ENCODE measurements around the gene PIGBOS1. TPM values are rescaled to one million over a fixed set of nuclear protein-coding genes. Genes with fewer than 3 reads are reported as not detected.

Gene PIGBOS1, protein sequence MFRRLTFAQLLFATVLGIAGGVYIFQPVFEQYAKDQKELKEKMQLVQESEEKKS
- 12.5 and 16.6 TPM in 2 replicates for total RNA-seq
- long read RNA-seq, partial matches to known transcripts: 0 of 4 reads
- long read RNA-seq, other reads (novel, unspliced or antisense): 0 of 4 reads

DNA sequence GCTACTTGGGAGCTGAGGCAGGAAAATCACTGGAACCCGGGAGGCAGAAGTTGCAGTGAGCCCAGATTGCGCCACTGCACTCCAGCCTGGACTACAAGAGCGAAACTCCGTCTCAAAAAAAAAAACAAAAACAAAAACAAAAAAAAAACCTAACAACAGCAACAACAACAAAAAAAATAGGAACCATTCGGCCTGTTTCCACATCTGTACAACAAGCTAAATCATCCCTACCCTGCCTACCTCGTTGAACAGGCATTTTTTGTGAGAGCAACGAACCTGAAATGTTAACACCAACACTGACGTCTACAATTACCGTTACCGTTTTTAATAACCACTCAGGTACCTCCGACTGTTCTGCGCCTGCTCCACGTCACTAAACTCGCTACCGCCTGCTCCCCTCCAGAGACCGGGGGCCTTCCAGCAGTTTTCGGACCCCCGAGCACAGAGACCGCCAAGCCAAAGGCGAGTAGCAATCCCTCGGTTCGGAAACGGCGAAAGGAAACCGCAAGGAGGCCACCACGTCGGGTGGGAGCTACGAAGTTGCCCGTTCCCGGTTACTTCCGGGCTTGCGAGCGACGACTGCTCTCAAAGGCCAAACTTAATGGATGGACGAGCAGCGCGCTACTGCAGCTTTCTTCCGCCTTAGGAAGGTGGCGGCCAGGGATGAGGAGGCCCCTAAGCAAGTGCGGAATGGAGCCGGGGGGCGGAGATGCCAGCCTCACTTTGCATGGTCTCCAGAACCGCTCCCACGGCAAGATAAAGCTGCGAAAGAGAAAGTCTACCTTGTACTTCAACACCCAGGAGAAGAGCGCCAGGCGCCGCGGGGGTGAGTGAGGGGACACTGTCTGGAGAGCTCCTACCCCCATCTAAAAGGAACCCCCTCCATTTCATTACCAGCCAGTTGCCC, at the start of gene PIGBOS1, which contains the start of gene PIGB:
PIGBOS1 (minus strand) TSS at position 536 of the 907 bp plus-strand sequence. CDS start 1,331 bp downstream, outside the sequence.
PIGB (plus strand) TSS at position 635 of the 907 bp plus-strand sequence; CDS start at position 664, 29 bp downstream.
- H3K27ac Mint-ChIP-seq (ENCODE audit: unreplicated experiment): peak within 1 kb of the TSS; percentile 97
- TF ChIP-seq, protein P1, sequence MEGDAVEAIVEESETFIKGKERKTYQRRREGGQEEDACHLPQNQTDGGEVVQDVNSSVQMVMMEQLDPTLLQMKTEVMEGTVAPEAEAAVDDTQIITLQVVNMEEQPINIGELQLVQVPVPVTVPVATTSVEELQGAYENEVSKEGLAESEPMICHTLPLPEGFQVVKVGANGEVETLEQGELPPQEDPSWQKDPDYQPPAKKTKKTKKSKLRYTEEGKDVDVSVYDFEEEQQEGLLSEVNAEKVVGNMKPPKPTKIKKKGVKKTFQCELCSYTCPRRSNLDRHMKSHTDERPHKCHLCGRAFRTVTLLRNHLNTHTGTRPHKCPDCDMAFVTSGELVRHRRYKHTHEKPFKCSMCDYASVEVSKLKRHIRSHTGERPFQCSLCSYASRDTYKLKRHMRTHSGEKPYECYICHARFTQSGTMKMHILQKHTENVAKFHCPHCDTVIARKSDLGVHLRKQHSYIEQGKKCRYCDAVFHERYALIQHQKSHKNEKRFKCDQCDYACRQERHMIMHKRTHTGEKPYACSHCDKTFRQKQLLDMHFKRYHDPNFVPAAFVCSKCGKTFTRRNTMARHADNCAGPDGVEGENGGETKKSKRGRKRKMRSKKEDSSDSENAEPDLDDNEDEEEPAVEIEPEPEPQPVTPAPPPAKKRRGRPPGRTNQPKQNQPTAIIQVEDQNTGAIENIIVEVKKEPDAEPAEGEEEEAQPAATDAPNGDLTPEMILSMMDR (conservative IDR thresholded peaks at IDR 0.05): peak; percentile 37
- H3K4me1 Mint-ChIP-seq: peaks cover 27% of the 10 kb centered on the region
- H3K36me3 Mint-ChIP-seq (ENCODE audit: low read depth): no peaks in the 10 kb centered on the region
- no peaks in the 10 kb centered on the region for H3K27me3 Mint-ChIP-seq (ENCODE audit: low read depth)
- peak; percentile 70 for DNase-seq (ENCODE audit: low read depth, low spot score)
- H3K4me3 Mint-ChIP-seq: peak within 1 kb of the TSS; percentile 99
- no peaks in the 10 kb centered on the region for H3K9me3 Mint-ChIP-seq

DNA sequence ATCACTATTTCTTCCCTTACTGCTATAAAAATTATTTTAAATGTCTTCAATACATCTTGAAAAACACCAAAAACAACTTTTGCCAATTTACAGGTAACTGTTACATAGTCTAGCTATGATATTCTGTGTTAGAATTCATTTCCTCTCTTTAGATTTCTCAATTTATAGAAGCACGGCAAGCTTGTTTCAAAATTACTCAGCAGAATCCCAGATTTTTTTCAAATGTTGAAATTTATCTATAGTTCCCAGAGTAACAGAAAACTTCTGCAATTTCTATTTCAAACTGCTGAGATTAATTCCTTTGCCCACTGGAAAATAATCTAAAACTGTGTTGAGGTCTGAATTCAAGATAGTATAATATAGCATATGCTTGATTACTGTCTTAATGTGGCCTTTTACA, 48.1 kb upstream of the PIGBOS1 start:
- H3K36me3 Mint-ChIP-seq (ENCODE audit: low read depth): no peaks in the 10 kb centered on the region
- H3K27ac Mint-ChIP-seq (ENCODE audit: unreplicated experiment): no peak overlapping the region
- H3K27me3 Mint-ChIP-seq (ENCODE audit: low read depth): no peaks in the 10 kb centered on the region
- no peaks in the 10 kb centered on the region for H3K4me1 Mint-ChIP-seq
- TF ChIP-seq, protein P1 (conservative IDR thresholded peaks at IDR 0.05): no peak
- DNase-seq (ENCODE audit: low read depth, low spot score): no peak
- no peak overlapping the region for H3K4me3 Mint-ChIP-seq
- H3K9me3 Mint-ChIP-seq: no peaks in the 10 kb centered on the region

DNA sequence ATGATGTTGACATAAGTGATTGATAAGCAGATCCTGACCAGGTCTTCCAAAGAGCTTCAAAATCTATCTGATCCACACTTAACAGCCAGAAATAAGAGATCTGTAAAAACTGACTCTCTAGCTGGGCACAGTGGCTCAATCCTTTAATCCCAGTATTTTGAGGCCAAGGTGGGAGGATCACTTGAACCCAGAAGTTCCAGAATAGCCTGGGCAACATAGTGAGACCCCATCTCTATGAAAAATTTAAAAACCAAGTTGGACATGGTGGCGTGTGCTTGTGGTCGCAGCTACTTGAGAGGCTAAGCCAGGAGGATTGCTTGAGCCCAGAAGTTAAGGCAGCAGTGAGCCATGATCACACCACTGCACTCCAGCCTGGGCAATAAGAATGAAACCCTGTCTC, 43.7 kb upstream of the PIGBOS1 start:
- H3K36me3 Mint-ChIP-seq (ENCODE audit: low read depth): peaks cover 2% of the 10 kb centered on the region
- H3K4me1 Mint-ChIP-seq: no peaks in the 10 kb centered on the region
- TF ChIP-seq, protein P1 (conservative IDR thresholded peaks at IDR 0.05): no peak
- H3K27me3 Mint-ChIP-seq (ENCODE audit: low read depth): no peaks in the 10 kb centered on the region
- no peak for DNase-seq (ENCODE audit: low read depth, low spot score)
- no peaks in the 10 kb centered on the region for H3K9me3 Mint-ChIP-seq
- H3K4me3 Mint-ChIP-seq: no peak overlapping the region
- no peak overlapping the region for H3K27ac Mint-ChIP-seq (ENCODE audit: unreplicated experiment)

DNA sequence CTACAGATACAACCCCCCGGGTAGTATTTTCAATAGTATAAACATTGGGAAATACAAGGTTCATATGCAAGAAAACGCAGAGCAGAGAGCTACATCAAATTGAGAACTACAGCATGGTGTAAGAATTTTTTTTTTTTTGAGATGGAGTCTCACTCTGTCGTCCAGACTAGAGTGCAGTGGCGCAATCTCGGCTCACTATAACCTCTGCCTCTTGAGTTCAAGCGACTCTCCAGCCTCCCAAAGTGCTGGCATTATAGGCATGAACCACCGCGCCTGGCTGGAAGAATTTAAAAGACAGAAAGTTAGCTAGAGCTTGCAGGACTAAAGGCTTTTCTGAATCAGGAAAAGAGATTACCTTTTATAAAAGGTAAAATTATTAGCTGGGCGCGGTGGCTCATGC, 42.1 kb upstream of the PIGBOS1 start:
- Mint-ChIP-seq H3K4me3 (no peak overlapping the region), H3K27me3 (ENCODE audit: low read depth) (no peaks in the 10 kb centered on the region), H3K27ac (ENCODE audit: unreplicated experiment) (no peak overlapping the region), H3K36me3 (ENCODE audit: low read depth) (peaks cover 10% of the 10 kb centered on the region), H3K9me3 (no peaks in the 10 kb centered on the region), H3K4me1 (no peaks in the 10 kb centered on the region)
- no peak for DNase-seq (ENCODE audit: low read depth, low spot score)
- TF ChIP-seq, protein P1 (conservative IDR thresholded peaks at IDR 0.05): no peak

DNA sequence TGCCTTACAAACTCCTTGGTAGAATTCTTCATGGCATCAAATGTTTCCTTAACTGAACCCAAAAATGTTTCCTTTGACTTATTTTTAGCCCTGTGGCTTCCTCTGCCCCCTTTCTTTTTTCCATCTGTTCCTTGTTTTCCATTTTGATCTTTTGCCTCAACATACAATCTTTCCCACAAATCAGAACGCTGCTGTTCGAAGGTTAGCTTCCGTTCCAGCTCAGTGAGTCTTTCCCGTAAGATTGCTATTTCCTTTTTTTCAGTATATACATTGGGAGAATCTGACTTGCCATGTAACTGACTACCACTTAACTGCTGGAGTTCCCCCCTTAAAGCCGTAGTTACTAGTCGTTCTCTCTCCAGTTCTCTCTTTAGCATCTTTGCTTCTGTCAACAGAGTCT, 41.3 kb upstream of the PIGBOS1 start:
- Mint-ChIP-seq H3K9me3 (no peaks in the 10 kb centered on the region), H3K27ac (ENCODE audit: unreplicated experiment) (no peak overlapping the region), H3K4me3 (no peak overlapping the region), H3K27me3 (ENCODE audit: low read depth) (no peaks in the 10 kb centered on the region), H3K4me1 (no peaks in the 10 kb centered on the region), H3K36me3 (ENCODE audit: low read depth) (peaks cover 10% of the 10 kb centered on the region)
- TF ChIP-seq, protein P1 (conservative IDR thresholded peaks at IDR 0.05): no peak
- no peak for DNase-seq (ENCODE audit: low read depth, low spot score)

All from neural crest cell (in vitro differentiated cells).